Measurements from ENCODE around the gene WNT9A.
"Not testable (repeated sequence)": the region's sequence is repeated elsewhere in the genome, so short reads cannot be mapped to it uniquely, and the experiment has no call there.

Gene WNT9A

GRCh38 chr1:227947676-227948492 lies at the start of gene WNT9A:
Gene WNT9A, minus strand, starts transcription at chr1:227947932. Its CDS starts 45 bp downstream, at chr1:227947887.
- peak; percentile 79 for DNase-seq (ENCODE audit: low spot score)
- TF ChIP-seq CTCF (IDR thresholded peaks at IDR 0.05; ENCODE audit: extremely low read depth, missing control alignments), result no peak

GRCh38 chr1:227996187-227996950 lies 48.6 kb upstream of the WNT9A start:
- no peak for TF ChIP-seq CTCF (IDR thresholded peaks at IDR 0.05; ENCODE audit: extremely low read depth, missing control alignments)
- no peak for DNase-seq (ENCODE audit: low spot score)

- no peak for DNase-seq (ENCODE audit: low spot score)
- no peak for TF ChIP-seq CTCF (IDR thresholded peaks at IDR 0.05; ENCODE audit: extremely low read depth, missing control alignments)
Measured at GRCh38 chr1:227994632-227995300, 47.0 kb upstream of the WNT9A start.

GRCh38 chr1:227987181-227987580 lies 39.4 kb upstream of the WNT9A start:
- no peak for TF ChIP-seq CTCF (IDR thresholded peaks at IDR 0.05; ENCODE audit: extremely low read depth, missing control alignments)
- no peak for DNase-seq (ENCODE audit: low spot score)

- DNase-seq (ENCODE audit: low spot score), result not testable (repeated sequence)
Measured at GRCh38 chr1:227975583-227976283, 28.0 kb upstream of the WNT9A start.

- not testable (repeated sequence) for DNase-seq (ENCODE audit: low spot score)
Measured at GRCh38 chr1:227973724-227974288, 26.1 kb upstream of the WNT9A start.

GRCh38 chr1:227972843-227973374 lies 25.2 kb upstream of the WNT9A start:
- DNase-seq (ENCODE audit: low spot score), result not testable (repeated sequence)

- not testable (repeated sequence) for DNase-seq (ENCODE audit: low spot score)
Measured at GRCh38 chr1:227972283-227972679, 24.5 kb upstream of the WNT9A start.

GRCh38 chr1:227971643-227972282 lies 24.0 kb upstream of the WNT9A start:
- not testable (repeated sequence) for DNase-seq (ENCODE audit: low spot score)

GRCh38 chr1:227971216-227971615 lies 23.5 kb upstream of the WNT9A start:
- not testable (repeated sequence) for DNase-seq (ENCODE audit: low spot score)

- DNase-seq (ENCODE audit: low spot score), result not testable (repeated sequence)
Measured at GRCh38 chr1:227970076-227970995, 22.6 kb upstream of the WNT9A start.

Data from GM20000 (cell line).